ENCODE data around the gene ZC3H6. TPM values are rescaled to one million over a fixed set of nuclear protein-coding genes. Genes with fewer than 3 reads are reported as not detected.

Gene ZC3H6
- total RNA-seq, 1 experiment from 2014 or later: 5.3 TPM

Other genes with a start within 250 kb of the ZC3H6 start
- 22.8 TPM for gene TMEM87B, start 220.3 kb upstream of the ZC3H6 start, total RNA-seq (2021; ENCODE audit: unreplicated experiment)
- gene FBLN7, start 137.2 kb upstream of the ZC3H6 start, total RNA-seq (2021; ENCODE audit: unreplicated experiment): 0.95 TPM
- 4.4 TPM for gene ZC3H8, start 20.6 kb upstream of the ZC3H6 start, total RNA-seq (2021; ENCODE audit: unreplicated experiment)
- 20.9 TPM for gene RGPD8, start 158.0 kb downstream of the ZC3H6 start, total RNA-seq (2021; ENCODE audit: unreplicated experiment)
- 81.5 TPM for gene TTL, start 206.6 kb downstream of the ZC3H6 start, total RNA-seq (2021; ENCODE audit: unreplicated experiment)

Measured in Panc1 (cell line).